Trophoblast cell (in vitro differentiated cells and primary cell): ENCODE data around the gene IL1RAPL2.

ENCODE experiments used
- DNase-seq, 2 donors: peaks; one replicate each; pipeline ENCODE4 v3.0.0-alpha.2; 2016
- H2AFZ ChIP-seq: 2 replicates; pipeline ENCODE4 v1.6.1; 2013; ENCODE audit warnings: low read length, moderate library complexity, mild to moderate bottlenecking; ENCODE audit not compliant: insufficient read depth, poor library complexity
- H2AK5ac ChIP-seq: 2 replicates; pipeline ENCODE4 v1.6.1; 2013; ENCODE audit warnings: mild to moderate bottlenecking, low read length
- H2BK120ac ChIP-seq: 2 replicates; pipeline ENCODE4 v1.6.1; 2013; ENCODE audit warnings: low read length, mild to moderate bottlenecking, moderate library complexity; ENCODE audit not compliant: insufficient read depth, poor library complexity
- H2BK12ac ChIP-seq: 2 replicates; pipeline ENCODE4 v1.6.1; 2013; ENCODE audit warnings: mild to moderate bottlenecking, low read length, moderate library complexity
- H2BK5ac ChIP-seq: 2 replicates; pipeline ENCODE4 v1.6.1; 2013; ENCODE audit warnings: low read length, low read depth, moderate library complexity, mild to moderate bottlenecking; ENCODE audit not compliant: poor library complexity
- H3K14ac ChIP-seq: 2 replicates; pipeline ENCODE4 v1.6.1; 2013; ENCODE audit warnings: mild to moderate bottlenecking, low read length
- H3K18ac ChIP-seq: 2 replicates; pipeline ENCODE4 v1.6.1; 2013; ENCODE audit warnings: mild to moderate bottlenecking, low read length
- H3K23ac ChIP-seq: 2 replicates; pipeline ENCODE4 v1.6.1; 2013; ENCODE audit warnings: low read length
- H3K27ac ChIP-seq: 2 replicates; pipeline ENCODE4 v1.5.1; 2013; ENCODE audit warnings: low read depth, mild to moderate bottlenecking, inconsistent platforms, low read length, moderate library complexity
- H3K27me3 ChIP-seq: 2 replicates; pipeline ENCODE4 v1.6.1; 2013; ENCODE audit warnings: inconsistent platforms, mild to moderate bottlenecking, low read length, moderate library complexity; ENCODE audit not compliant: insufficient read depth
- H3K36me3 ChIP-seq, 2 experiments: 1 replicate in 1 of 2; 2 replicates in 1 of 2; pipeline ENCODE4 v1.6.1; 2013; ENCODE audit warnings: low read length in 2 of 2, mild to moderate bottlenecking in 2 of 2, moderate library complexity in 1 of 2; ENCODE audit not compliant: insufficient read depth in 2 of 2, control insufficient read depth in 1 of 2
- H3K4ac ChIP-seq: 2 replicates; pipeline ENCODE4 v1.6.1; 2013; ENCODE audit warnings: low read depth, mild to moderate bottlenecking, low read length, moderate library complexity
- H3K4me1 ChIP-seq, 2 experiments: 1 replicate in 1 of 2; 2 replicates in 1 of 2; pipeline ENCODE4 v1.6.1; 2013; ENCODE audit warnings: low read length in 2 of 2, mild to moderate bottlenecking in 2 of 2, moderate library complexity in 1 of 2; ENCODE audit not compliant: insufficient read depth in 2 of 2, control insufficient read depth in 1 of 2
- H3K4me2 ChIP-seq: 2 replicates; pipeline ENCODE4 v1.6.1; 2013; ENCODE audit warnings: inconsistent platforms, mild to moderate bottlenecking, low read length, moderate library complexity
- H3K4me3 ChIP-seq: 2 replicates; pipeline ENCODE4 v1.5.1; 2013; ENCODE audit warnings: mild to moderate bottlenecking, low read depth, low read length, inconsistent platforms
- H3K79me1 ChIP-seq: one replicate; pipeline ENCODE4 v1.6.1; 2013; ENCODE audit warnings: low read length
- H3K79me2 ChIP-seq: 2 replicates; pipeline ENCODE4 v1.6.1; 2013; ENCODE audit warnings: low read length, mild to moderate bottlenecking; ENCODE audit not compliant: control insufficient read depth, insufficient read depth, poor library complexity
- H3K9ac ChIP-seq: 2 replicates; pipeline ENCODE4 v1.6.1; 2013; ENCODE audit warnings: mild to moderate bottlenecking, low read length
- H3K9me3 ChIP-seq: 2 replicates; pipeline ENCODE4 v1.6.1; 2013; ENCODE audit warnings: low read depth, mild to moderate bottlenecking, control low read depth, inconsistent platforms, low read length; ENCODE audit not compliant: insufficient read depth
- H4K12ac ChIP-seq: 2 replicates; pipeline ENCODE4 v1.6.1; 2013; ENCODE audit warnings: low read depth, mild to moderate bottlenecking, low read length, moderate library complexity
- H4K8ac ChIP-seq: 2 replicates; pipeline ENCODE4 v1.6.1; 2013; ENCODE audit warnings: low read depth, mild to moderate bottlenecking, low read length, moderate library complexity
- H4K91ac ChIP-seq: one replicate; pipeline ENCODE4 v1.6.1; 2013; ENCODE audit warnings: low read depth, mild to moderate bottlenecking, low read length, moderate library complexity
- WGBS: extraction: QIAGEN DNeasy Blood & Tissue Kit; methylation state at CpG from one replicate; pipeline ENCODE4 v1.1.7; 2013; ENCODE audit warnings: missing lambda C conversion rate; ENCODE audit not compliant: insufficient read length, insufficient coverage; ENCODE audit errors: extremely low coverage; 5-methylcytosine and 5-hydroxymethylcytosine counted together

IL1RAPL2 gene

GRCh38 chrX:105120463-105120862, 554.5 kb downstream of the IL1RAPL2 start:
- no CpG with 5 or more reads among the region's 4 CpGs for WGBS
- no peaks in the 10 kb centered on the region for H3K79me1 ChIP-seq
- no peak overlapping the region for H2BK5ac ChIP-seq
- no peak overlapping the region for H3K27ac ChIP-seq
- H3K4me1 ChIP-seq = no peaks in the 10 kb centered on the region
- DNase-seq = no peak
- no peak overlapping the region for H2AFZ ChIP-seq
- no peak overlapping the region for H2BK120ac ChIP-seq
- H4K8ac ChIP-seq = no peak overlapping the region
- no peaks in the 10 kb centered on the region for H3K79me2 ChIP-seq
- no peak overlapping the region for H3K4me2 ChIP-seq
- no peak overlapping the region for H2AK5ac ChIP-seq
- H3K23ac ChIP-seq = no peak overlapping the region
- no peak overlapping the region for H3K18ac ChIP-seq
- H3K14ac ChIP-seq = no peak overlapping the region
- H3K9ac ChIP-seq = no peak overlapping the region
- no peaks in the 10 kb centered on the region for H3K36me3 ChIP-seq
- no peak overlapping the region for H3K4me3 ChIP-seq
- H4K12ac ChIP-seq = no peak overlapping the region
- no peaks in the 10 kb centered on the region for H3K27me3 ChIP-seq
- no peaks in the 10 kb centered on the region for H3K9me3 ChIP-seq
- H3K4ac ChIP-seq = no peak overlapping the region
- H4K91ac ChIP-seq = no peak overlapping the region
- no peak overlapping the region for H2BK12ac ChIP-seq

- Histone ChIP-seq H3K9me3 (no peaks in the 10 kb centered on the region), H4K12ac (no peak overlapping the region), H3K9ac (no peak overlapping the region), H3K27me3 (no peaks in the 10 kb centered on the region), H3K18ac (no peak overlapping the region), H2AFZ (no peak overlapping the region), H3K4me2 (no peak overlapping the region), H2BK12ac (no peak overlapping the region), H3K23ac (no peak overlapping the region), H3K79me1 (no peaks in the 10 kb centered on the region), H3K14ac (no peak overlapping the region), H3K4me3 (no peak overlapping the region), H4K8ac (no peak overlapping the region), H4K91ac (no peak overlapping the region), H2BK120ac (no peak overlapping the region), H3K4me1 (no peaks in the 10 kb centered on the region), H2BK5ac (no peak overlapping the region), H3K27ac (no peak overlapping the region), H3K4ac (no peak overlapping the region), H3K36me3 (no peaks in the 10 kb centered on the region), H2AK5ac (no peak overlapping the region), H3K79me2 (no peaks in the 10 kb centered on the region)
- WGBS = no CpG with 5 or more reads among the region's 2 CpGs
- no peak for DNase-seq
Measured at GRCh38 chrX:105121186-105121585, 555.2 kb downstream of the IL1RAPL2 start.

- no peak overlapping the region for H2AFZ ChIP-seq
- no peak overlapping the region for H3K4me2 ChIP-seq
- no peak overlapping the region for H3K4ac ChIP-seq
- no peaks in the 10 kb centered on the region for H3K4me1 ChIP-seq
- H3K14ac ChIP-seq = no peak overlapping the region
- H2BK120ac ChIP-seq = no peak overlapping the region
- no peak overlapping the region for H2AK5ac ChIP-seq
- H3K4me3 ChIP-seq = no peak overlapping the region
- DNase-seq = no peak
- no peaks in the 10 kb centered on the region for H3K36me3 ChIP-seq
- no peaks in the 10 kb centered on the region for H3K79me1 ChIP-seq
- H4K12ac ChIP-seq = no peak overlapping the region
- H3K27ac ChIP-seq = no peak overlapping the region
- H4K91ac ChIP-seq = no peak overlapping the region
- H4K8ac ChIP-seq = no peak overlapping the region
- H3K9ac ChIP-seq = no peak overlapping the region
- no peak overlapping the region for H3K23ac ChIP-seq
- no peaks in the 10 kb centered on the region for H3K9me3 ChIP-seq
- no peak overlapping the region for H2BK5ac ChIP-seq
- no peak overlapping the region for H2BK12ac ChIP-seq
- no peaks in the 10 kb centered on the region for H3K27me3 ChIP-seq
- H3K18ac ChIP-seq = no peak overlapping the region
- no peaks in the 10 kb centered on the region for H3K79me2 ChIP-seq
Measured at GRCh38 chrX:105126201-105126600, 560.2 kb downstream of the IL1RAPL2 start.

- H3K14ac ChIP-seq = no peak overlapping the region
Measured at GRCh38 chrX:105134273-105134672, 568.3 kb downstream of the IL1RAPL2 start.

GRCh38 chrX:105136786-105137185, 570.8 kb downstream of the IL1RAPL2 start:
- no peak overlapping the region for H3K9ac ChIP-seq
- DNase-seq = no peak
- H3K4me1 ChIP-seq = no peaks in the 10 kb centered on the region
- H3K4me2 ChIP-seq = no peak overlapping the region
- no peaks in the 10 kb centered on the region for H3K9me3 ChIP-seq
- no peak overlapping the region for H3K4me3 ChIP-seq
- no peak overlapping the region for H2AK5ac ChIP-seq
- H4K8ac ChIP-seq = no peak overlapping the region
- H3K4ac ChIP-seq = no peak overlapping the region
- H3K27me3 ChIP-seq = no peaks in the 10 kb centered on the region
- H3K36me3 ChIP-seq = no peaks in the 10 kb centered on the region
- no peak overlapping the region for H2BK120ac ChIP-seq
- H2BK5ac ChIP-seq = no peak overlapping the region
- H3K23ac ChIP-seq = no peak overlapping the region
- no peak overlapping the region for H3K18ac ChIP-seq
- H4K12ac ChIP-seq = no peak overlapping the region
- H3K27ac ChIP-seq = no peak overlapping the region
- no peak overlapping the region for H4K91ac ChIP-seq
- no peak overlapping the region for H3K14ac ChIP-seq
- H3K79me2 ChIP-seq = no peaks in the 10 kb centered on the region
- no peak overlapping the region for H2BK12ac ChIP-seq
- no peak overlapping the region for H2AFZ ChIP-seq
- no peaks in the 10 kb centered on the region for H3K79me1 ChIP-seq

More at GRCh38 chrX:105134273-105134672, 568.3 kb downstream of the IL1RAPL2 start:
- Histone ChIP-seq H3K79me1 (no peaks in the 10 kb centered on the region), H3K27me3 (no peaks in the 10 kb centered on the region), H4K8ac (no peak overlapping the region), H3K4me2 (no peak overlapping the region), H2BK12ac (no peak overlapping the region), H3K23ac (no peak overlapping the region), H3K4me3 (no peak overlapping the region), H3K36me3 (no peaks in the 10 kb centered on the region), H3K9me3 (no peaks in the 10 kb centered on the region), H3K9ac (no peak overlapping the region), H3K4ac (no peak overlapping the region), H3K27ac (no peak overlapping the region), H2BK5ac (no peak overlapping the region), H2BK120ac (no peak overlapping the region), H4K91ac (no peak overlapping the region), H2AK5ac (no peak overlapping the region), H3K79me2 (no peaks in the 10 kb centered on the region), H2AFZ (no peak overlapping the region), H4K12ac (no peak overlapping the region), H3K18ac (no peak overlapping the region), H3K4me1 (no peaks in the 10 kb centered on the region)
- DNase-seq = no peak
